Tibial nerve (tissue), 4 donors: Measurements from ENCODE around the gene DHRS1. TPM values are rescaled to one million over a fixed set of nuclear protein-coding genes. Genes with fewer than 3 reads are reported as not detected.

ENCODE experiments used
- DNase-seq, 2 donors: peaks; one replicate each; pipeline ENCODE4 v3.0.0-alpha.2; 2019; ENCODE audit warnings: low spot score in 2 of 2
- H3K27ac ChIP-seq, 4 donors: fragments of 200-600 bp; sonication (generic) in 3 of 4; one replicate each; pipeline ENCODE4 v1.5.1; 2017 to 2019; ENCODE audit warnings: mild to moderate bottlenecking in 1 of 4
- H3K27me3 ChIP-seq, 2 donors: fragments of 200-600 bp; sonication (generic) in 1 of 2; one replicate each; pipeline versions ENCODE4 v1.5.1 to v1.6.0; 2017 to 2019
- H3K36me3 ChIP-seq, 3 donors: fragments of 200-600 bp; sonication (generic); one replicate each; pipeline ENCODE4 v1.5.1; 2018 to 2019
- H3K4me1 ChIP-seq, 4 donors: fragments of 200-600 bp; sonication (generic) in 3 of 4; one replicate each; pipeline ENCODE4 v1.5.1; 2017 to 2019
- H3K4me3 ChIP-seq, 4 donors: fragments of 200-600 bp; sonication (generic) in 3 of 4; one replicate each; pipeline ENCODE4 v1.5.1; 2017 to 2019; ENCODE audit warnings: mild to moderate bottlenecking in 1 of 4, moderate library complexity in 1 of 4
- H3K9me3 ChIP-seq, 4 donors: fragments of 200-600 bp; sonication (generic) in 3 of 4; one replicate each; pipeline ENCODE4 v1.5.1; 2017 to 2019
- CTCF ChIP-seq, 5 experiments: fragments of 200-600 bp in 3 of 5; fragments of 450-650 bp in 2 of 5; sonication (generic) in 3 of 5; IDR thresholded peaks; one replicate each; pipeline ENCODE4 v1.5.1; 2016 to 2019; ENCODE audit warnings: antibody characterized with exemption in 5 of 5, mild to moderate bottlenecking in 3 of 5, moderate library complexity in 2 of 5
- EP300 ChIP-seq, 2 donors: sonication (generic); formaldehyde crosslinking; IDR thresholded peaks; one replicate each; pipeline ENCODE4 v1.6.1; 2017; ENCODE audit warnings: antibody characterized with exemption in 2 of 2, mild to moderate bottlenecking in 1 of 2
- POLR2A ChIP-seq, 2 donors: fragments of 450-650 bp; IDR thresholded peaks; one replicate each; pipeline ENCODE4 v1.6.1; 2017; ENCODE audit warnings: antibody characterized with exemption in 2 of 2, mild to moderate bottlenecking in 2 of 2, moderate library complexity in 2 of 2
- WGBS, 2 donors: methylation state at CpG; one replicate each; pipeline ENCODE4 v1.1.5; 2018; 5-methylcytosine and 5-hydroxymethylcytosine counted together
- total RNA-seq, 4 donors: library from RNA; depleted of rRNA; stranded (reverse); fragments of >200 nt; gene quantifications; one replicate each; pipeline ENCODE4 v1.1.0, GENCODE V29; 2016

DHRS1 gene
- total RNA-seq, 4 donors from 2014 or later = 15.7 to 43.5 (median 22.6) TPM

GRCh38 chr14:24266344-24267244 lies 33.0 kb downstream of the DHRS1 start:
- Histone ChIP-seq H3K4me3 (no peak overlapping the region), H3K36me3 (peaks cover 0 to 78% (median 4%) of the 10 kb centered on the region in 3 donors), H3K27ac (no peak overlapping the region), H3K4me1 (peaks cover 0 to 6% (median under 1%) of the 10 kb centered on the region in 4 donors), H3K9me3 (no peaks in the 10 kb centered on the region), H3K27me3 (no peaks in the 10 kb centered on the region)
- DNase-seq = no peak
- 83 to 85% methylated on average over 18 of the region's 18 CpGs for WGBS, 2 donors
- TF ChIP-seq CTCF (IDR thresholded peaks at IDR 0.05) = no peak
- no peak for TF ChIP-seq POLR2A (IDR thresholded peaks at IDR 0.05)
- TF ChIP-seq EP300 (IDR thresholded peaks at IDR 0.05) = no peak

- TF ChIP-seq EP300 (IDR thresholded peaks at IDR 0.05) (no peak), POLR2A (IDR thresholded peaks at IDR 0.05) (no peak), CTCF (IDR thresholded peaks at IDR 0.05) (no peak)
- H3K27me3 ChIP-seq = no peaks in the 10 kb centered on the region
- no peaks in the 10 kb centered on the region for H3K9me3 ChIP-seq
- peaks cover 0 to 3% (median 0%) of the 10 kb centered on the region in 4 donors for H3K4me1 ChIP-seq
- 47 to 65% methylated on average over 6 of the region's 6 CpGs for WGBS, 2 donors
- H3K27ac ChIP-seq = peak overlapping the region in 2 of 4 donors; percentile 14 to 28
- no peak overlapping the region for H3K4me3 ChIP-seq
- peaks cover 0 to 89% (median 4%) of the 10 kb centered on the region in 3 donors for H3K36me3 ChIP-seq
- no peak for DNase-seq
Measured at GRCh38 chr14:24264298-24264697, 35.3 kb downstream of the DHRS1 start.

GRCh38 chr14:24263848-24264247 lies 35.7 kb downstream of the DHRS1 start:
- TF ChIP-seq POLR2A (IDR thresholded peaks at IDR 0.05) = no peak
- no peak for TF ChIP-seq CTCF (IDR thresholded peaks at IDR 0.05)
- no peak for TF ChIP-seq EP300 (IDR thresholded peaks at IDR 0.05)

GRCh38 chr14:24262821-24263733 lies 36.5 kb downstream of the DHRS1 start, which contains the start of gene TGM1:
Gene TGM1 (minus strand): TSS chr14:24263177. CDS start chr14:24262352, 825 bp downstream.
- H3K27me3 ChIP-seq = no peaks in the 10 kb centered on the region
- H3K4me1 ChIP-seq = peaks cover 0 to 12% (median 0%) of the 10 kb centered on the region in 4 donors
- no peak within 1 kb of the TSS for H3K4me3 ChIP-seq
- no peak for DNase-seq
- H3K27ac ChIP-seq = peak within 1 kb of the TSS in 2 of 4 donors; percentile 14 to 28
- TF ChIP-seq EP300 (IDR thresholded peaks at IDR 0.05) = no peak
- TF ChIP-seq CTCF (IDR thresholded peaks at IDR 0.05) = no peak
- TF ChIP-seq POLR2A (IDR thresholded peaks at IDR 0.05) = no peak
- H3K36me3 ChIP-seq = peaks cover 0 to 89% (median 4%) of the 10 kb centered on the region in 3 donors
- no peaks in the 10 kb centered on the region for H3K9me3 ChIP-seq
- 76 to 77% methylated on average over 12 to 14 of the region's 14 CpGs for WGBS, 2 donors

More at GRCh38 chr14:24263848-24264247, 35.7 kb downstream of the DHRS1 start:
- peaks cover 0 to 89% (median 4%) of the 10 kb centered on the region in 3 donors for H3K36me3 ChIP-seq
- no peaks in the 10 kb centered on the region for H3K27me3 ChIP-seq
- peaks cover 0 to 8% (median 0%) of the 10 kb centered on the region in 4 donors for H3K4me1 ChIP-seq
- no peak overlapping the region for H3K4me3 ChIP-seq
- WGBS, 2 donors = 65 to 76% methylated on average over 6 of the region's 6 CpGs
- no peak for DNase-seq
- peak overlapping the region in 2 of 4 donors; percentile 14 to 28 for H3K27ac ChIP-seq
- no peaks in the 10 kb centered on the region for H3K9me3 ChIP-seq
